Stimulated activated CD8-positive, alpha-beta memory T cell treated with anti-CD3 and anti-CD28 coated beads, Interleukin-15, amount 100 ng/mL, for 24 hours (primary cell): ENCODE data around the gene TRIO.

ENCODE experiments used
- DNase-seq: peaks from one replicate; pipeline ENCODE4 v3.0.0-alpha.2; 2020; ENCODE audit warnings: low read depth

TRIO gene

DNA sequence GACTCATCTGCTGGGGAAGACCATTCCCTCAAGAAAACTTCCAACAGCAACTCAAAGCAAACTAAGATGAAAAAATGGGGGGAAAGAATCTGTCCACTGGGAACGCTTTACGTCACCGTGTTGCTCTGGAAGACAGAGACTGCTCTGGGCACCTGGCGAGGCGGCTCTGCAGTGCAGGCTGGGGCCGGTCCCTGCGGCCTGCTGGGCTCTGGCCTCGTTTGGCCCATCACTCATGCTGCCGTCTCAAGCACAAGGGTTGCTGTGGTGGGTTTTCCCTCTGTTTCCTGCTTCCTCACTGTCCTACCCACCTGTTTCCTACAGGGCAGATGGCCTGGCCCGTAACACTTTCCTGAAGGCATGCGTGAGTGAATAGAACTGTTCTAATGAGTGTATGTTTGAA is 345.6 kb downstream of the TRIO start:
- no peak for DNase-seq

DNA sequence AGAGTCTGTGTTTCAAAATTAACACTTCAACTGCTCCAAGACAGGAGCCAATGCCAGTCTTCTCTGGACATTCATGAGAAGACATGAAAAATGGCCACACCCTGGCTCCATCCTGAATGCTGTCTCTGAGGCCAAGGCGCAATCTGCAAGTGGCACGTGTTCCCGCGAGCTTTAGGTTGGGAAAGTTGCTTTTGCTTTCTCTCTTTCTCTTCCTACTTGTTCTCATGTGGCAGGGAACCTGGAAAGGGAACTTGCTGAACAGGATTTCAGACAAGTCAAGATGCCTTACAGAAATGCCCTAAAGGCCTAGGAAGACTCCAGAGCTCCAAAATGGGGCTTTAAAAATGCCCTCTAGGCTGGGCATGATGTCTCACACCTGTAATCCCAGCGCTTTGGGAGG is 346.5 kb downstream of the TRIO start:
- no peak for DNase-seq

DNA sequence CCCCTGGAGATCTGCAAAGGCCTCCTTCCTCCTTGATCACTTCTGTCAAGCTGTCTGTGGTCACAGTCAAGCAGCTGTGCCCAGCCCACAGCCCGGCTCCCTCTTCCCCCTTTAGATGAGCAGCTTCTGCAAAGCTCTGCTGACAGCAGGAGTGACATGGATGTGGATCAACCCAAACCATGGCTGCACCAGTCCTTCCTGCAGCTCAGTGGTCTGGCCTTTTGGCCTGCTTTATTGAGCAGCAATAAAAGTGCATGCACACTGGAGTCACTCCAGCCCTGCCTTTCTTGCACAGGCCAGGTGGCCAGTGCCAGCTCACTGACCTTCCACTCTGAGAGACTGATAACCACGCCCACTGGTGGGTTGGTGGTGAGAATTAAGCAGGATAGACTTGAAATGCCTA is 347.2 kb downstream of the TRIO start:
- DNase-seq: no peak

DNA sequence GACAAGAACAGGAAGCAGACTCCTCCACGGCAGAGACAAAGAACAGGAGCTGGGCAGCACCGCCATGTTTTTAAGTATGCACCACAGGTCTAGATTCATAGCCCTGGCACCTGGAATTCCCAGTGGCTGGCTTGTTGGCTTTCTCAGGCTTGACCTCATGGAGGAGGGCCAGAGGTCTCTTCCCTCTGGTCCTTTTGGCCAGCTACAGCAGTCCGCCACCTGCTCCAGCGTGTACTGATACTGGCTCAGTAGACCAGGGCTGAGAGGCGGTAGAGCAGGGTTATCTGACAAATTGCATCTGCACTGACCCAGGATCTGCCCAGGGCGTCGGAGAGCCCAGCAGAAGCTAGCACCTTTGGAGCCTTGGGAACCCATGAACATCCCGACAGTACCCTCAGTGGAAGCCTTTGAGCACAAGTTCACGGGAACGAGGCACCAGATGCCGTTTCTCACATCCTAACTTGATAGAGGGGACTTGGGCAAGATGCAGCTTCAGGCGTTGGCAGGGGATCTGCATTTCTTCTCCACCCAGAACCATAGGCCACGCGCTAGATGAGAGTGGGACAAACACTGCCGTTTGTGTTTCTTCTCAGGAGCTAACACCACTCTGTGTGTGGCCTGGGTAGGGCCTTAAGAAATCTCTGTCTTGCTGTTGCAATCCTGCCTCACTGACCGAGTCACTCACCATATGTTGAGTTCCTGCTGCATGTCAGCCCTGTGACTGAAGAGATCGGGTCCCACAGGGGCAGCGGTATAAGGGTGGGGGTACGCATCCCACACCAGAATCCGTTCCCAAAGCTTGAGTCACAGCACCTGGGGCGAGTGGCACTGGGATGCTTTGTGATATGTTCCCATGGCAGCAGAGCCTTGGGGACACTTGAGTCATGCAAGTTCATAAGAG is 348.1 kb downstream of the TRIO start:
- DNase-seq: no peak

DNA sequence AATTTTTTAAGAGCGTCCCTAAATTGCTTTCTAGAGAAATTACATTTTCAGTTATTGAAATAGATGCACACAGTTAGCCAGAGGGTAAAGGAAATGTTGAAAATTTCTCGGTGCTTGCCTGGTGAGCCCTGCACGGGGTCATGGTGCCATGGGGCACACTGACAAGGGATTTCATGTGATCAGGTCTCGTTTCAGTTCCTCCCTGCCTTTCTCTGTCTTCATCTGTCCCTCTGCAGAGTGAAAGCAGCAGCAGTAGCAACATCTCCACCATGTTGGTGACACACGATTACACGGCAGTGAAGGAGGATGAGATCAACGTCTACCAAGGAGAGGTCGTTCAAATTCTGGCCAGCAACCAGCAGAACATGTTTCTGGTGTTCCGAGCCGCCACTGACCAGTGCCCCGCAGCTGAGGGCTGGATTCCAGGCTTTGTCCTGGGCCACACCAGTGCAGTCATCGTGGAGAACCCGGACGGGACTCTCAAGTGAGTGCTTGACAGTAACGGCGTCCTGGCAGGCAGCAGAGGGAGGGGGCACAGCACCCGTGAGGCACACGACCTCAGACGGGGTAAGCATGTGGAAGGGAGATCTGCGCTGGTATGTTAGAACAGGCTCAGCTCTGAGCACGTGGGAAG is 349.3 kb downstream of the TRIO start:
- no peak for DNase-seq

DNA sequence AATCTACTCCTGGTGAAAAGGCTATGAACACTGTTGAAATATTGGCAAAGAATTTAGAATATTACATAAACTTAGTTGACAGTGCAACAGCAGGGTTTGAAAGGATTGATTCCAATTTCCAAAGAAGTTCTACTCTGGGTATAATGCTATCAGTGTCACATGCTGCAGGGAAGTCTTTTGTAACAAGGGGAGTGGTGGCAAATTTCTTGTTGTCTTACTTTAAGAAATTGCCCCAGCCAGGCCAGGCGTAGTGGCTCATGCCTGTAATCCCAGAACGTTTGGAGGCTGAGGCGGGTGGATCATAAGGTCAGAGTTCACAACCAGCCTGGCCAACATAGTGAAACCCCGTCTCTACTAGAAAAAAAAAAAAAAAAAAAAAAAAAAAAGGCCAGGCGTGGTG is 352.2 kb downstream of the TRIO start:
- no peak for DNase-seq

DNA sequence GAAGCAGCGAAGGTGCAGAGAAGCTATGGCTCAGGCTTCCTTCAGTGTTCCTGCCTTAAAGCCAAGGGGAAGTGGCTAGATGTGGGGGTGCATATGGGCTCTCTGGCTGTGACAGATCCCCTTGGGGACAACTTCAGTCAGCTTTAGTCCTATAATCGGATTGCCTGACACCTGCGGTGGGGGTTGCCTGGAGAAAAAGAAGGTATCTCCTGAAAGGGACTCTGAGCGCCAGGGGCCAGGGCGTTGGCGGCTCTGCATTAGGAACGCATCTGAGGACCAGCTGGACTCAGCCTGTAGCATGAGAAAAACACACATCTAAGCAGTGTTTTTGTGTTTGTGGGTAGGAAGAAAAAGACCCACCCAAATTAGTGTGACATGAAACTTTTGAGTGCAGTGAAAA is 354.2 kb downstream of the TRIO start:
- DNase-seq: no peak

DNA sequence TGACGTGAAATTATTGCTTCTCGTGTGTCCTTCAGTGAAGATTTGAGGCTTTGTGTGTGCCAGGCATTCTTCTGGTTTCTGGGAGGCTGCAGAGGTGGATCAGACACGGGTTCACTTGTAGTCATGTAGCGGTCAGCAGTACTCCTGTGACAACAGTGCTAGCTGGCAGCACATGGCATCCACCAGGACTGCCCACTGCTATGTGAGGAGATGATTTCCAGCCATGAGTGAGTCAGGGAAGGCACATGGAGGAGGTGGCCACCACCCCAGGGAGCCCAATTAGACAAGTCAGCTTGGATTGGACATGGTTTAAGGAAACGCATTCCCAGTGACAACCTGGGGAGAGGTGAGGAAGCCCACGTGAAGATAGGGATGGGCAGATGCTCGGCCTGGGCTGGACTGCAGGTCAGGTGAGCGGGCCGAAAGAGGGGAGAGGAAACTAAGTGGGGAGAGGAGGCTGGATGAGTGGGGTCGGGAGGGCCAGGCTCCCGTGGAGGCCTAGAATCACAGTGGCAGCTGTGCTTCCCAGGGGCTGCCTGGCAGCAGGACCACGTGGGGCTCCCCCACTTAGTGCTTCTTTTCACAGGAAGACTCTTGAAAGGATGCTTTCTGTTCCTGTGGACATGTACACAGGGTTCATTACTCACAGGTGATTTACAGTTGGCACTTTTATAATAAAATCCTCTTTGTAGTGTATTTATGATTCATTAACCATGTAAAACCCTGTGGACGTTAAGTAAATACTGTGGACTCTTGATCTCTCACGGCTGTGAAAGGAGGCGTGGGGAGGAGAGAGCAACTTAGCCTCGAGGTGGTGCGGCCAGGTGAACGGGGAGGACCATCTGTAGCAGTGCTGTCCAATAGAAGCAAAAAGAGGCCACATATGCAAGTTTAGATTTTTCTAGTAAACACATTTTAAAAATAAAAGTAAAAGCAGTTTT is 358.5 kb downstream of the TRIO start:
- no peak for DNase-seq

DNA sequence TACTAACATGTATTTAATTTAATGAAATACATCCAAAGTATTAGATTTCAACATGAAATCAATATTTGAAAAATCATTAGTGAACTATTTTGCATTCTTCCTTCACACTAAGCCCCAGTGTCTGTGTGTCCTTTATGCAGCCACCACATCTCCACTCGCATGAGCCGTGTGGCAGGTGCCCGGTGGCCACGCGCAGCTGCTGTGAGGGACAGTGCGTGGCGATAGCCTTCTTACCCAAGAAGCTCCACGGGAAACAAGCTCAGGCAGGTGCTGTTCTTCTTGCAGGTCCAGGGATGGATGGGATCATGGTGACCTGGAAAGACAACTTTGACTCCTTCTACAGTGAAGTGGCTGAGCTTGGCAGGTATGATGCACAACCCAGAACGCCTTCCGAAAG is 359.1 kb downstream of the TRIO start:
- DNase-seq: no peak

DNA sequence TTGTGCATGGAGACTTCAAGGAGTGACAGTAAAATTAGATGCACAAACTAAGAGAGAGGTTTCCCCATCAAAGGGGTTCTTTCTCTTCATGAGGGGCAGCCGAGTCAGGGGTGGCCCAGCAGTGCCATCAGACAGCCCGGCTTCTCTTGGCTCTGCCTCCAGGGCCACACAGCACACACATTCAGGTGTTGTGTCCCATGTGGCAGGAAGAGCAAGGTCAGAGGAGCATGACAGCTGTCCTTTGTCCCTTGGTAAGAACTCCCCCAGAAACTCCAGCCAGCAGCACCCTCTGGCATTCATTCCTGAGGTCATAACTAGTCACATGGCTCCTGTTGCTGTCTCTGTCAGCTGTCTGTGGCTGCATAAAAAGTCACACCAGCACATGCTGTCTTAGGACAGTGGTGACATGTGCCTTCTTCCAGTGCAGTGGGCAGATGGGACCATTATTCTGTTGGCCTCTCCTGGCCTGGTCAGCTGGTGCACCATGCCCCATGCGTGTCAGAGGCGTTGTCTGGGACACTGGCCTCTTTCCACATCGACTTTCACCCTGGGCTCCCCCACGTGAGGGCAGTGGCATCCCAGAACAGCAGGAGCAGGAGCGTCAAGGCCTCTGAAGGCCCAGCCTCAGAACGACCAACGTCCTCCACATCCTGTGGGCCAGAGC is 360.0 kb downstream of the TRIO start:
- no peak for DNase-seq

DNA sequence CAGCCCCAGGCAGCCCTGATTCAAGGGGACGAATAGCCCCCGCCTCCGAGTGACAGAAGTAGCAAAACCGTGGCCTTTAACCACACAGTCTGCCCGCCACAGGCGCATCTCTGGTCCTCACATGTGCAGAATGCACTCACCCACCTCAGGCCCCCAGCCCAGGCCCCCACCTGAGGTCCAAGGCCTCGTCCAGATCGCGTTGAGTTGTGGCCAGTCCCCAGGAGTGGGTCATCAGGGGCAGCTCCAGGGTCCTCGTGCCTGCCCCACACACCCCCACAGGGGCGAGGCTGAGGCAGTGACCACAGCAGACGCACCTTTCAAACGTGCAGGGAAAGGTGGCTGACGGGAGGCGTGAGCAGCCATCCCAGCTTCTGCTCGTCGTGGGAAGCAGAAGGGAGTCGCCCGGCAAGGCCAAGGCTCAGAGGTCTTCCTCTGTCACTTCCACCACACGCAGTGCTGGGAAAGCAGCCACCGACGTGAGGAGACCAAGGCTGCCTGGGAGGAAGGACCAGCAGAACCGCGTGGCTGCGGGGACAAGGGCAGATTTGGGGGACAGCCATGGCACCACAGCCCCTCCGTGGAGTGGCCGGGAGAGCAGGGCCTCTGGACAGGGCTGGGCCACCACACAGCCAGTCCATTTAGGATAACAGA is 360.7 kb downstream of the TRIO start:
- DNase-seq: no peak

DNA sequence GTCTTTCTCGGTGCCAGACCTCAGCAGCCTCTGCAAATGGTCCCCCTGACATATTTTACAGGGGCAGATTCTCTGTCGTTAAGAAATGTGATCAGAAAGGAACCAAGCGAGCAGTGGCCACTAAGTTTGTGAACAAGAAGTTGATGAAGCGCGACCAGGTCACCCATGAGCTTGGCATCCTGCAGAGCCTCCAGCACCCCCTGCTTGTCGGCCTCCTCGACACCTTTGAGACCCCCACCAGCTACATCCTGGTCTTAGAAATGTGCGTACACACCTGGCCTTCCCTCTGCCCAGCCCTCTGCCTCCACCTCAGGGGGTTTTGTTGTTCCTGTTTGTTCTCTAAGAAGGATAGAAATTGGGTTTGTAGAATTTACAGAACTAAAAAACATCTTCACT is 361.2 kb downstream of the TRIO start:
- no peak for DNase-seq

DNA sequence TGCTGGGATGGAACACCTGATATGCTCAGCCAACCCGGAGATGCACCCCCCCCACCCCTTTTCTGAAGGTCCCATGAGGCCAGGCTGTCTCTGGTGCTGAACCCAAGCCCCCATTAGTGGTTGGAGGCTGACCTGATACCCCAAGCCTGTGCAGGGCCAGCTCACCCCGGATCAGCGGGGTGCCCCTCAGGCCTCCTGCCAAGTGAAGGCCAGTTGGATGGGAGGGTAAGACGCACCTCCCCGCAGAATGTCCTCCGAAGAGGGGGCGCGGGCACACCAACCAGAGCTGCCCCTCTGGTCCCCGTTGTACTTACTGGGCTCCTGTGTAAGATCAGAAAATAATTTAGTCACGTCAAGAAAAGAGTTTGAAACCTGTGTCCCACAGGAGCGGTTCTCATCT is 361.7 kb downstream of the TRIO start:
- no peak for DNase-seq

DNA sequence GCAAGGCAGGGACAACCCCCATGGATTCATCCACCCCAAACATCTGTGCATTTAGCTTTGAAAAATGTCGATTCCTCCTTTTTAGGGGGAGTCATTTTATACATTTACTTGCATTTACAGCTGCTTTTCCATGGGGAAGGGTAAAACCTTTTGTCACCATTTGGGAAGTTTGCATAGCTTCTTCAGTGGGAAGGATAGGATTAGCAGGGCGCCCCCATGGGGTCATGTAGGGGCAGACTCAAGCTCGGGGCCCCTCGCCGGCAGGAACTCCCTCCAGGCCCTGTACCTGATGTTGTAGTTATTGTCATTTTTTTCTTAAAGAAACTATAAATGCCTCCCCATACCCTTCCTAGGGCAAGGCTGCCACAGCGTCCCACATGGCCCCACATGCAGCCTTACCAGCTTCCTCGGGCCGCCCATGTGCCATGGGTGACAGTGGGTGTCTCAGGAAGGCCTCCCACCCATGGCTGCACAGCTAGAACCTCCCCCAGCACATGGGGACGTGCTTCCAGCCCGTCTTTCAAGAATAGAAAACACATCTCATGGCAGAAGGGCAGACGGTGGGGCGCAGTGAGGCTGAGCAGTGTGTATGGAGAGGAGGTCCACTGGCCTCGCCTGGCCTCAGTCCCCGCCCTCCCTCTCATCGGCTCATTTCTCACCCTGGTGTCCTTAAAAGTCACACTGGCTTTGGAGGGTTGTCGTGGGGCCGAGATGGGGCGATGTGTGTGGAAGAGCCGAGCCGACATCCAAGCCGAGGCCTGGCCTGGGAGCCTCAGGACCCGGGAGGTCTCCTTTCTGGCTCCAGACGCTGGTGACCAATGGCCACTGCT is 362.4 kb downstream of the TRIO start:
- no peak for DNase-seq

DNA sequence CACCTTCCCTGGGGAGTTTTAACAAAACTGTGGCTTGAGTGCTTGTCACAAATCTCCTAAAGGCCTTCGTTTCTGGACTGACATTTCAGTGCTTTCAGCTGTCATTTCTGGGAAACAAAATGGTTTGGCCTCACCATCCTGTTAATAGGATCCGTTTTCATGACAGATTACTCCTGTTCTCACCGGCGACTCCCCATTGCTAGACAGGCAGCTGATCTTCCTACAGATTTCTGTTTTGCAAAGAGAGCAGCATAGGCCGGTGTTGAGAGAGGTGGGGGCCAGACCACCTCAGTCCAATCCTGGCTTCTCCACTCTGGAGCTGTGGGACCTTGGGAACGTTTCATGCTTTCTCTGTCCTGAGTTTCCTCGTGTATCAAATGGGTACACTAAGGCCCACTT is 363.0 kb downstream of the TRIO start:
- DNase-seq: no peak

DNA sequence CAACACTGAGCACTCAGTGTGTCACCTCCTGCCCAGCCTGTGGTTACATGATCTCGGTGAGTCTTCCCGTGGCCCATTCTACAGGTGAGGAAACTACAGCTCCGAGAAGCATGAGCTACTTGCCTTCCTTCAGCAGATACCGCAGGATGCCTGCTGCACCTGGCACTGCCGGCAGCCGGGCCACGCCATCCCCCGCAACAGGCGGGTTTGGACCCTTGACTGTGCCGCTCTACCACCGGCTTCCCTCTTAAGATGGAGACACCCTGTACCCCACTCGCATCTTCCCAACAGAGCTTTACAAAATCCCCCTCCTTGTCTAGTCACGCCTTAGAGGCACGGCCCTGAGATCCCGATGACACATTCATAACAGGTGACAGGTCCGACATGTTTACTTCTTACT is 363.5 kb downstream of the TRIO start:
- DNase-seq: no peak

DNA sequence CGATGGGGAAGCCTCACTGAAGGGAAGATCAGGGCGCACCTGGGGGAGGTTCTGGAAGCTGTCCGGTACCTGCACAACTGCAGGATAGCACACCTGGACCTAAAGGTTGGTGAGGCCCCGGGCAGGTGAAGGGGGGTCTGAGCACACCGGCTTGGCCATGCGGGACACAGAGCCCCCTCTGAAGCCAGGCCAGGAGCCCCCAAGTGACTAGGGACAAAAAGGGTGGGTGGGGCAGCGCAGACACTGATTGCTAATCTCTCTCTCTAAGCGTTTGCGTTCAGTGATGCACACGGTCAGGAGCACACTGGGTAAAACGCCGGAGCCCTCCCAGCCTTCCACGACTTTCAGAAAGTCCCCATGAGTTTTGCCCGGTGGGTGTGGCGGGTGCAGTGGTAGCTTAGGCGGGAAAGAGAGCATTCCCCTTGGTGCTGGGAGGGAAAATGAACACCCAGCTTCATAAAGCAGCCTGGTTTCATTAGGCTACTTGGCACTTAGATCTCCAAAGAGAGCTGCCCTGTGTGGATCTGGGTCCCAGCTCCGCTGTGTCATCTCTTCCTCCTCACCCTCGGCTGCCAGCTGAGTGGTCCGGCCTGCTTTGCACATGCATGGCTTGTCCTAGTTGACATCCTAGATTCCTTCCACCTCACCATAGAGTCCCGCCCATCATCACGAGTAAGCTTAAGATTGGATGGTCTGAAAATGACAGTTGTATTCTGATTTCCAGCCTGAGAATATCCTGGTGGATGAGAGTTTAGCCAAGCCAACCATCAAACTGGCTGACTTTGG is 364.2 kb downstream of the TRIO start:
- no peak for DNase-seq

DNA sequence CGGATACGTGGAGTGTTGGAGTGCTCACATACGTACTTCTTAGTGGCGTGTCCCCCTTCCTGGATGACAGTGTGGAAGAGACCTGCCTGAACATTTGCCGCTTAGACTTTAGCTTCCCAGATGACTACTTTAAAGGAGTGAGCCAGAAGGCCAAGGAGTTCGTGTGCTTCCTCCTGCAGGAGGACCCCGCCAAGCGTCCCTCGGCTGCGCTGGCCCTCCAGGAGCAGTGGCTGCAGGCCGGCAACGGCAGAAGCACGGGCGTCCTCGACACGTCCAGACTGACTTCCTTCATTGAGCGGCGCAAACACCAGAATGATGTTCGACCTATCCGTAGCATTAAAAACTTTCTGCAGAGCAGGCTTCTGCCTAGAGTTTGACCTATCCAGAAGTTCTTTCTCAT is 364.9 kb downstream of the TRIO start:
- DNase-seq: no peak

DNA sequence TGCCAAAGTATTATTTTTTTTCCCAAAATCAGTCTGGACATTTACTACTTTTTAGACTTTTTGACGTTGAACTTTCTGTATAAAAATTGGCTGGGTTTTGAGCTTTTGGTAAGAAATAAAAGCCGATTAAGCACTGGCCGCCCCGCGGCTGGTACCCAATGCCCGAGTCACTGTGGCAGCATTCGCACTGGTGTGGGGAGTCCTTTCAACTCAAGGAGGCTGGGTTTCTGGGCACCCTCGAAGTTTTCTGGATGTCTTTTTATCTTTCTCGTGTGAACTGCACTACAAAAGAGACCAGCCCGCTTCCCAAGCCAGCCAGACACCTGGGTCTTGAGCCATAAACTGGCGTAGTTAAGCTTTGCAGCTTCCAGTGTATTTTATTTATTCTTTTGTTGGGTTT is 366.4 kb downstream of the TRIO start:
- no peak for DNase-seq
